CD4-positive, alpha-beta memory T cell (primary cell): ENCODE data around the gene CA7. TPM values are rescaled to one million over a fixed set of nuclear protein-coding genes. Genes with fewer than 3 reads are reported as not detected.
"Not testable (repeated sequence)": the region's sequence is repeated elsewhere in the genome, so short reads cannot be mapped to it uniquely, and the experiment has no call there.

Experiments used
- CTCF ChIA-PET: fragments of 350-600 bp; sonication (Branson Sonifier 250); formaldehyde crosslinking; loops from one replicate; lab custom pipeline; 2021; ENCODE audit warnings: inconsistent platforms; ENCODE audit not compliant: partially characterized antibody; lab: Charles Lee
- POLR2A ChIA-PET: fragments of 350-600 bp; sonication (Branson Sonifier 250); formaldehyde crosslinking; loops from one replicate; lab custom pipeline; 2021; ENCODE audit not compliant: partially characterized antibody; lab: Charles Lee
- DNase-seq, 5 donors: peaks; one replicate each; pipeline versions ENCODE4 v3.0.0 to v3.0.0-alpha.2; 2020 to 2022; ENCODE audit warnings: mixed read lengths in 1 of 5
- H3K27ac ChIP-seq: one replicate; pipeline ENCODE4 v1.7.0; 2013; ENCODE audit warnings: low read depth, low read length
- H3K27me3 ChIP-seq: 2 replicates; pipeline ENCODE4 v1.7.0; 2013; ENCODE audit warnings: mild to moderate bottlenecking, low read length, moderate library complexity; ENCODE audit not compliant: insufficient read depth
- H3K36me3 ChIP-seq: 2 replicates; pipeline ENCODE4 v1.7.0; 2013; ENCODE audit warnings: mild to moderate bottlenecking, low read length, moderate library complexity; ENCODE audit not compliant: insufficient read depth
- H3K4me1 ChIP-seq: 2 replicates; pipeline ENCODE4 v1.7.0; 2013; ENCODE audit warnings: mild to moderate bottlenecking, low read length, moderate library complexity; ENCODE audit not compliant: insufficient read depth
- H3K4me3 ChIP-seq, 2 donors: one replicate each; pipeline ENCODE4 v1.7.0; 2013; ENCODE audit warnings: low read length in 2 of 2, mild to moderate bottlenecking in 1 of 2
- H3K9me3 ChIP-seq, 2 donors: one replicate each; pipeline ENCODE4 v1.7.0; 2013; ENCODE audit warnings: low read length in 2 of 2, control low read depth in 1 of 2; ENCODE audit not compliant: control insufficient read depth in 1 of 2
- H3K27ac Mint-ChIP-seq, 7 donors: one replicate each; pipeline ENCODE4 v1.8.0; 2020 to 2021; ENCODE audit warnings: mixed read lengths in 7 of 7, mild to moderate bottlenecking in 6 of 7, inconsistent platforms in 3 of 7, moderate library complexity in 3 of 7
- H3K27me3 Mint-ChIP-seq, 2 donors: one replicate each; pipeline ENCODE4 v1.8.0; 2020 to 2021; ENCODE audit warnings: mixed read lengths in 2 of 2
- H3K36me3 Mint-ChIP-seq, 2 donors: one replicate each; pipeline ENCODE4 v1.8.0; 2020 to 2021; ENCODE audit warnings: mixed read lengths in 2 of 2, inconsistent platforms in 1 of 2, mild to moderate bottlenecking in 1 of 2
- H3K4me1 Mint-ChIP-seq, 4 donors: one replicate each; pipeline ENCODE4 v1.8.0; 2020 to 2021; ENCODE audit warnings: mixed read lengths in 4 of 4, mild to moderate bottlenecking in 1 of 4
- H3K4me3 Mint-ChIP-seq, 8 donors: one replicate each; pipeline ENCODE4 v1.8.0; 2020 to 2021; ENCODE audit warnings: mixed read lengths in 8 of 8, mild to moderate bottlenecking in 7 of 8, moderate library complexity in 6 of 8, inconsistent platforms in 3 of 8
- H3K9me3 Mint-ChIP-seq, 8 donors: one replicate each; pipeline ENCODE4 v1.8.0; 2020 to 2021; ENCODE audit warnings: mixed read lengths in 8 of 8, mild to moderate bottlenecking in 5 of 8, inconsistent platforms in 3 of 8, moderate library complexity in 1 of 8
- intact Hi-C: fragments of 100-400 bp; cut with micrococcal nuclease; formaldehyde crosslinking; loops from one replicate; pipeline ENCODE4 v1.15.1; 2023
- polyA plus RNA-seq, 2 donors: library from polyadenylated mRNA; unstranded; fragments of 300-500 nt; fragmentation: Illumina TruSeq; gene quantifications; one replicate each; pipeline ENCODE4 v1.2.3, GENCODE V29; 2021
- total RNA-seq, 2 experiments: library from RNA; stranded (reverse); gene quantifications; one replicate each; pipeline ENCODE4 v1.2.3, GENCODE V29; 2021

The CA7 gene
- total and polyA plus RNA-seq, 4 experiments from 2014 or later = not detected

DNA sequence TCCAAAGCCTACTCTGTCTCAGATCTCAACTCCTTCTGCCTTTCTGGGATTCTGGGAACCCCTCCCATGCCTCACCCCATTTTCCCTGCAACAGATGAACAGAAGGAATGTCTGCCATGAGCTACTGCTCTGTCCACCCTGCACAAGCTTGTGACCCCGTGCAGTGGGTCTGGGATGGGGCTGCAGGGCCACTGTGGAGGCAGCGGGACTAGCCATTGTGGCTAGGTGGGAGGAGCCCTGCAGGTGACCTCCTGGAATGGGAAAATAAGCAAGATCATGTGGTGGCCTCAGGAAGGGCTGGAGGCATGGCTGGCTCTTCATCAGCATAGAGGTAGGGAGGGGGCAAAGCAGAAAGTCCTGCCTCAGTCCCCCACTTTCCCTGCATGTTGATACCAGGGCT, 49.8 kb downstream of the CA7 start:
- Histone ChIP-seq H3K4me3 (no peak overlapping the region), H3K9me3 (no peaks in the 10 kb centered on the region), H3K27ac (no peak overlapping the region), H3K27me3 (no peaks in the 10 kb centered on the region), H3K36me3 (no peaks in the 10 kb centered on the region), H3K4me1 (peaks cover 3% of the 10 kb centered on the region)
- intact Hi-C loops = loop anchor here (2.0 kb wide), 1 partner anchor 61 kb away; no protein-coding TSS in a partner anchor
- no peaks in the 10 kb centered on the region for H3K9me3 Mint-ChIP-seq
- H3K4me3 Mint-ChIP-seq = no peak overlapping the region
- H3K4me1 Mint-ChIP-seq = peaks cover 3 to 12% (median 9%) of the 10 kb centered on the region in 4 donors
- no peaks in the 10 kb centered on the region for H3K27me3 Mint-ChIP-seq
- CTCF ChIA-PET = interaction anchor here (0.8 to 2.0 kb wide), 5 partner anchors 12 to 64 kb away, joined by 3 to 10 read pairs (median 4); partner anchors contain the start of genes NAE1 and PDP2
- H3K27ac Mint-ChIP-seq = peak overlapping the region in 1 of 7 donors; percentile 42
- DNase-seq = no peak
- peaks cover 0 to 4% of the 10 kb centered on the region in 2 donors for H3K36me3 Mint-ChIP-seq
- POLR2A ChIA-PET = no interaction called here

DNA sequence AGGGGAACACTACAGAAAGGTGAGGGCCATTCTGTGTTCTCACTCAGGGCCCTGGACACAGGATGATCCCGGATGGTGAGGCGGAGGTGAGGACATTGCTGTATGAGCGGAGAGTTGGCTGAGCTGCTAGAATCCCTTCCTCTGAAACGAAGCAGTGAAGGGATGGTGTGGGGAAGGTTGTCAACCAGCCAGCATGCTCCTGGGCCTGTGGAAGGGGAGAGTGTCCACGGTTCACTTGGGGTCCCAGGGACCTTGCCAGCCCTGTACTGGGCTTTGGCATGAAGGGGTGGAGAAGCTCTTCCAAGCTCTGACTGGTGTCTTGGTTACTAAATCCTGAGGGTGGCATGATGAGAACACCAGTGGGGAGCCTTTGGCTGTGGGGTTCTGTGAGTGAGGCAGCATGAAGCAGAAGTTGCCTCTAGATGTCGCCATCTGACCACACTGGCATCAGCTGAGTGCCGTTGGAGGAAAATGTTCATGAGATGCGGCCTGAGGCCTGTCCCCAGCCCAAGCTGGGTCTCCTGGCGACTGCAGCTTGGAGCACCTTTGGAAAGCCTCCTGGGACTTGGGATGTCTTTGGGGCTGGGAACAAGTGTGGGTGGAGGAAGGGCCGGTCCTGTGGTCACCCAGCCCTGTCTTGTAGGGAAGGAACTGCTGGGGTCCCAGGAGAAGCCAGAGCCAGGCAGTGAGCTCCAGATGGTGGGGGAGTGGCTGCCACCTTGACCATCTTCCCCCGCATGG, 50.9 kb downstream of the CA7 start:
- Mint-ChIP-seq H3K4me3 (no peak overlapping the region), H3K27me3 (no peaks in the 10 kb centered on the region), H3K9me3 (no peaks in the 10 kb centered on the region), H3K4me1 (peaks cover 3 to 12% (median 9%) of the 10 kb centered on the region in 4 donors), H3K36me3 (peaks cover 0 to 4% of the 10 kb centered on the region in 2 donors), H3K27ac (peak overlapping the region in 3 of 7 donors; percentile 14 to 78 (median 42))
- CTCF ChIA-PET = interaction anchor here (0.7 to 2.1 kb wide), 11 partner anchors 9 to 65 kb away, joined by 3 to 10 read pairs (median 3); partner anchors contain the start of genes NAE1 and PDP2
- peak; percentile 42 to 61 (median 53) for DNase-seq
- no peaks in the 10 kb centered on the region for H3K36me3 ChIP-seq
- POLR2A ChIA-PET = interaction anchor here (0.8 kb wide), 1 partner anchor 15 kb away, joined by 3 read pairs; the partner anchor contains the start of gene PDP2
- H3K4me1 ChIP-seq = peaks cover 3% of the 10 kb centered on the region
- H3K27me3 ChIP-seq = no peaks in the 10 kb centered on the region
- H3K9me3 ChIP-seq = no peaks in the 10 kb centered on the region
- no peak overlapping the region for H3K27ac ChIP-seq
- H3K4me3 ChIP-seq = no peak overlapping the region
- intact Hi-C loops = loop anchor here (2.0 kb wide), 1 partner anchor 60 kb away; no protein-coding TSS in a partner anchor

DNA sequence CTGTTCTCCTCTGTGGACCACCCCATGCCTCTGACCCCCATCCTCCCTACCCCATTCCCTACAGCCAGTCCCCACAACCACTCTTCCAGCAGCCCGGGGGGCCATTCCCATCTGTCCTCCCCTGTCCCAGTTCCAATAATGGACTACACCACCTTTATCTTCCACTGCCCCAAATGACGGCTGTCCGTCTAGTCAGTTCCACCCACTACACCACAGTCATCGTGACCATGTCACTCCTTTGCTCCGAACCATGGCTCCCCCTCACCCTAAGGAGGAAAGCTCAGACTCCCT, 51.4 kb downstream of the CA7 start:
- POLR2A ChIA-PET = interaction anchor here (0.8 kb wide), 1 partner anchor 15 kb away, joined by 3 read pairs; the partner anchor contains the start of gene PDP2
- H3K27me3 Mint-ChIP-seq = no peaks in the 10 kb centered on the region
- H3K27ac Mint-ChIP-seq = peak overlapping the region in 2 of 7 donors; percentile 17 to 46

DNA sequence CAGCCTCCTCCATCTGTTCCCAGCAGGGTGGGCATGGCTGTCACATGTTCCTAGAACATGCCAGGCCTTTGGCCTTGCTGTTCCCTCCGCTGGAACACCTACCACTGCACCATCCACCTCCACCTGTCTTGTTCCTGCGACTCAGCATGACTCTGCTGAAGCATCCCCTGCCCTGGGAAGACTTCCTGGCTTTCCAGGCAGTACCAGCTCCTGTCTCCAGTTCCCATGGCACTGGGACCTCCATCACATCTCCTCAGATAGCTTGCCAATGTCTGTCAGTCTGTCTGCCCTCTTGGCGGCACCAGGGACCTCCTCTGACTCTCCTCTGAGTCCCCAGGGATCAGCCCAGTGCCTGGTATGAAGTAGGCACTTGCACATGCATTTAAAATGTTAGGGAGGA, 51.8 kb downstream of the CA7 start:
- H3K9me3 Mint-ChIP-seq = no peaks in the 10 kb centered on the region
- H3K27ac ChIP-seq = no peak overlapping the region
- no peaks in the 10 kb centered on the region for H3K36me3 ChIP-seq
- peaks cover 3 to 12% (median 9%) of the 10 kb centered on the region in 4 donors for H3K4me1 Mint-ChIP-seq
- H3K27me3 ChIP-seq = no peaks in the 10 kb centered on the region
- no peak overlapping the region for H3K4me3 ChIP-seq
- intact Hi-C loops = loop anchor here (2.0 kb wide), 1 partner anchor 59 kb away; no protein-coding TSS in a partner anchor
- no peak for DNase-seq
- peaks cover 0 to 3% of the 10 kb centered on the region in 2 donors for H3K36me3 Mint-ChIP-seq
- ChIA-PET CTCF (interaction anchor here (0.8 to 2.1 kb wide), 4 partner anchors 11 to 48 kb away, joined by 3 to 6 read pairs (median 3); no protein-coding TSS in a partner anchor), POLR2A (no interaction called here)
- no peaks in the 10 kb centered on the region for H3K9me3 ChIP-seq
- H3K27me3 Mint-ChIP-seq = no peaks in the 10 kb centered on the region
- peaks cover 3% of the 10 kb centered on the region for H3K4me1 ChIP-seq
- no peak overlapping the region for H3K4me3 Mint-ChIP-seq
- peak overlapping the region in 1 of 7 donors; percentile 38 for H3K27ac Mint-ChIP-seq

More for the DNA sequence above, 51.4 kb downstream of the CA7 start:
- Mint-ChIP-seq H3K4me3 (no peak overlapping the region), H3K4me1 (peaks cover 3 to 12% (median 9%) of the 10 kb centered on the region in 4 donors), H3K36me3 (peaks cover 0 to 4% of the 10 kb centered on the region in 2 donors), H3K9me3 (no peaks in the 10 kb centered on the region)
- Histone ChIP-seq H3K4me3 (no peak overlapping the region), H3K9me3 (no peaks in the 10 kb centered on the region), H3K27ac (no peak overlapping the region), H3K4me1 (peaks cover 3% of the 10 kb centered on the region), H3K27me3 (no peaks in the 10 kb centered on the region), H3K36me3 (no peaks in the 10 kb centered on the region)
- CTCF ChIA-PET = interaction anchor here (0.7 to 2.1 kb wide), 10 partner anchors 10 to 65 kb away, joined by 3 to 10 read pairs (median 3); partner anchors contain the start of genes NAE1 and PDP2
- intact Hi-C loops = loop anchor here (2.0 kb wide), 1 partner anchor 59 kb away; no protein-coding TSS in a partner anchor
- DNase-seq = no peak

DNA sequence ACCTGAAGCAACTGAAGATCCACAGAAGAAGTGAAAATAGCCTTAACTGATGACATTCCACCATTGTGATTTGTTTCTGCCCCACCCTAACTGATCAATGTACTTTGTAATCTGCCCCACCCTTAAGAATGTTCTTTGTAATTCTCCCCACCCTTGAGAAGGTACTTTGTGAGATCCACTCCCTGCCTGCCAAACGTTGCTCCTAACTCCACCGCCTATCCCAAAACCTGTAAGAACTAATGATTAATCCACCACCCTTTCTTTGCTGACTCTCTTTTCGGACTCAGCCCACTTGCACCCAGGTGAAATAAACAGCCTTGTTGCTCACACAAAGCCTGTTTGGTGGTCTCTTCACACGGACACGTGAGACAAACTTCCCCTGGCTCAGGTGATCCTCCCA, 52.5 kb downstream of the CA7 start:
- H3K9me3 ChIP-seq, DNase-seq, H3K27me3 ChIP-seq, POLR2A ChIA-PET, H3K27me3 Mint-ChIP-seq, H3K9me3 Mint-ChIP-seq, H3K36me3 Mint-ChIP-seq, intact Hi-C loops, H3K36me3 ChIP-seq, H3K27ac ChIP-seq, H3K4me3 ChIP-seq, H3K27ac Mint-ChIP-seq, H3K4me1 ChIP-seq: not testable (repeated sequence)
- CTCF ChIA-PET = interaction anchor here (2.1 kb wide), 1 partner anchor 14 kb away, joined by 6 read pairs; no protein-coding TSS in a partner anchor
- H3K4me1 Mint-ChIP-seq = peaks cover 3 to 12% (median 9%) of the 10 kb centered on the region in 4 donors
- peak overlapping the region in 1 of 8 donors; percentile 11 for H3K4me3 Mint-ChIP-seq

DNA sequence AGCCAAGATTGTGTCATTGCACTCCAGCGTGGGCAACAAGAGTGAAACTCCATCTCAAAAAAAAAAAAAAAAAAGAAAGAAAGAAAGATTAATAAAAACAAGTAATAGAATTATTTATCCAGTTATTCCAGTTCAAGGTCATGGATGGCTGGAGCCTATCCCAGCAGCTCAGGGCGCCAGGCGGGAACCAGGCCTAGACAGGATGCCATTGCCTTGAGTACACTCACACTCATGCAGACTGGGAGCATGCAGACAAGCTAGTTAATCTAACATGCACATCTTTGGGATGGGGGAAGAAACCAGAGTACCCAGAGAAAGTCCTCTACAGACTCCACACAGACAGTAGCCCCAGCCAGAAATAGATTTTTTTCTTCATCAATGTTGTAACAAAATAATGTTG, 54.0 kb downstream of the CA7 start:
- H3K36me3 Mint-ChIP-seq = no peaks in the 10 kb centered on the region
- H3K4me3 Mint-ChIP-seq = no peak overlapping the region
- H3K4me1 ChIP-seq = peaks cover under 1% of the 10 kb centered on the region
- intact Hi-C loops = no loop called here
- peak overlapping the region in 1 of 7 donors; percentile 62 for H3K27ac Mint-ChIP-seq
- no peak for DNase-seq
- ChIA-PET POLR2A (no interaction called here), CTCF (no interaction called here)
- peaks cover under 1 to 6% (median 5%) of the 10 kb centered on the region in 4 donors for H3K4me1 Mint-ChIP-seq
- H3K27me3 ChIP-seq = no peaks in the 10 kb centered on the region
- H3K36me3 ChIP-seq = no peaks in the 10 kb centered on the region
- H3K4me3 ChIP-seq = no peak overlapping the region
- H3K27ac ChIP-seq = no peak overlapping the region
- no peaks in the 10 kb centered on the region for H3K9me3 ChIP-seq
- no peaks in the 10 kb centered on the region for H3K9me3 Mint-ChIP-seq
- H3K27me3 Mint-ChIP-seq = no peaks in the 10 kb centered on the region

DNA sequence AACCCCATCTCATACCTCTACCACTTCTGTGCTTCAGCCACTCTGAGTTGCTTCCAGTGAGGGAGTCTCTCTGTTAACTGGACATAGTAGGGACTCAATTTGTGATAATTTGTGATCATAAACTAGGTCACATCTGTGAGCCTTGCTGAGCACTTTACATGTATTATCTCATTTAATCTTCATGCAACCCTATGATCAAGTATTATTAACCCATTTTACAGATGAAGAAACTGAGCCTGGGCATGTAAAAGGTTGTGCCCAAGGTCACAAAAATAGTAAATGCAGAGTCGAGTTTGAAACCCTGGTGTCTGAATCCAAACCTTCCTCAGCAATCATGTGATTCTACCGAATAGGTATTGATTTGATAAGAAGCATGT, 54.7 kb downstream of the CA7 start:
- ChIA-PET POLR2A (no interaction called here), CTCF (no interaction called here)
- H3K27ac Mint-ChIP-seq = no peak overlapping the region

More for the DNA sequence above, 54.7 kb downstream of the CA7 start:
- no peaks in the 10 kb centered on the region for H3K36me3 Mint-ChIP-seq
- H3K4me1 Mint-ChIP-seq = peaks cover 0 to 5% (median 4%) of the 10 kb centered on the region in 4 donors
- no peak overlapping the region for H3K4me3 Mint-ChIP-seq
- Histone ChIP-seq H3K27ac (no peak overlapping the region), H3K36me3 (no peaks in the 10 kb centered on the region), H3K4me1 (no peaks in the 10 kb centered on the region), H3K9me3 (no peaks in the 10 kb centered on the region), H3K27me3 (no peaks in the 10 kb centered on the region), H3K4me3 (no peak overlapping the region)
- no peak for DNase-seq
- H3K27me3 Mint-ChIP-seq = no peaks in the 10 kb centered on the region
- intact Hi-C loops = no loop called here
- no peaks in the 10 kb centered on the region for H3K9me3 Mint-ChIP-seq
